GM19455 (cell line): ENCODE measurements around the gene SPOCK1.

Experiments
- ATAC-seq: cut with Tn5 transposase; IDR thresholded peaks from one replicate; pipeline ENCODE4 v1.9.1; 2021; ENCODE audit not compliant: unreplicated experiment

Gene SPOCK1

DNA sequence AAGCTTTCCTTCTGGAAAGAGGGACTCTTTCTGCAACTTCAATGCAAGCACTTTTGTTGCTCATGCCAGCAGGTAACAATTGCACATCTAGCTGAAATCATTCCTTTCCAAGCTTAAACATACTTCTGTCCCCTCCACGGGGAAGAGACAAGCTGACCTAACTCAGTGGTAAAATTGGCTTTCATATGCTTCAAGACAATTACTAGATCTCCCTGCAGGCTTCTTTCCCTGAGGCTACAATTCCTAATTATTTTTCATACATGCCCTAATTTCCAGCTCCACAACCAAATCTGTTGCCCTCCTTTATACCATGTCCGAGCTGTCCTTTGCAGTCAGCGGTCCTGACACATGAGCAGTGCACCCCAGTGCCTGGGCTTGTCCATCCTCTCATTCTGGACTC is 324.9 kb downstream of the SPOCK1 start:
- no peak for ATAC-seq

DNA sequence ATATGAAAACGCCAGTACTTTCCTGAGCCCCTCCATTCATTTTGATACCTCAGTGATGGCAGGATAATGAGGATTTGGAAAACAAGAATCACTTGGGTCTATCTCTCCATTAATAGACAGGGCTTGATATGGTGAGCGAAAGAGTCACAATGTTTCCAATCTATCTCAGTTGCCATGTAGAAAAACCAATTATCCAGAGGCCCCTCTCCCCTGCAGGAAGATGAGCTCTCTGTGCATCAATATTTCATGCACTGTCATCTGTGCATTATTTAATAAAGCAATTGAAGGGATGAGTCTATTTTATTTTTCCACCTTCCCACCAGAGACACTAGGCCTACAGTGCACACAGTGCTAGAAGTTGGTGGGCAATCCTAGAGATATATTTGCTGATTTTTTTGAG is 326.9 kb downstream of the SPOCK1 start:
- no peak for ATAC-seq

DNA sequence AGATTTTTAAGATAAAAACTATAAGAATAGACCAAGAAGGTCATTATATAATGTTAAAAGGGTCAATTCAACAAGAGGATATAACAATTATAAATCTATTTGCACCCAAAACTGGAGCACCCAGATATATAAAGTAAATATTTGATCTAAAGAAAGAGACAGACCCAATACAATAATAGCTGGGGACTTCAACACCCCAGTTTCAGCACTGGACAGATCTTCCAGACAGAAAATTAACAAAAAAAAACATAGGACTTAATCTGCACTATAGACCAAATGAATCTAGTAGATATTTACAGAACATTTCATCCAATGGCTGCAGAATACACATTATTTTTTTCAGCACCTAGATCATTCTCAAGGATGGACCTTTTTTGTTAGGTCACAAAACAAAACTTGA is 331.9 kb downstream of the SPOCK1 start:
- no peak for ATAC-seq

DNA sequence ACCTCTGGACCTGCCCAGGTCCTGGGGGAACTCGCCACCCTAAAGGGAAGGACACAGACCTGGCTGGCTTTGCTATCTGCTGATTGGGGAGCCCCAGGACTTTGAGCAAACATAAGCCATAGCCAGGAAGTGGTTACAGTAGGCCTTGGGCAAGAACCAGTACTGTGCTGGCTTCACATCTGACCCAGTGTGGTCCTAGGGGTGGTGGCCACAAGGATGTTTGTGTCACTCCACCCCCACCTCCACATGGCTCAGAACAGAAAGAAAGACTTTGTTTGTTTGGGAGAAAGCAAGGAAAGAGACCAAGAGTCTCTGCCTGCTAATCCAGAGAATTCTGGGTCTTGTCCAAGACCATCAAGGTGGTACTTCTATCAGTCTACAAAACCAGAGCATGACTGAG is 334.2 kb downstream of the SPOCK1 start:
- no peak for ATAC-seq

DNA sequence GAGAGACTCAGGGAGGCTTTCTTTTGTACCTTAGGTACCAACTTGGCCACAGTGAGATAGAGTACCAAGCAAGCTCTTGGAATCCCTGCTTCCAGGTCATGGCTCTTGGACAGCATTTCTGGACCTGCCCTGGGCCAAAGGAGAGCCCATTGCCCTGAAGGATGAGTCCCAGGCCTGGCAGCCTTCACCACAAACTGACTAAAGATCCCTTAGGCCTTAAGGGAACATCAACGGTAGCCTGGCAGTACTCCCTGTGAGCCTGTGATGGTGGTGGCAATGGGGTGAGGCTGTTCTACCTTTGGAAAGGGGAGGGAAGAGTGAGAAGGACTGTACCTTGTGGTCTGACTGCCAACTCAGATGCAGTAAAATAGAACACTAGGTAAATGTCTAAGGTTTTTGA is 334.6 kb downstream of the SPOCK1 start:
- ATAC-seq: no peak

DNA sequence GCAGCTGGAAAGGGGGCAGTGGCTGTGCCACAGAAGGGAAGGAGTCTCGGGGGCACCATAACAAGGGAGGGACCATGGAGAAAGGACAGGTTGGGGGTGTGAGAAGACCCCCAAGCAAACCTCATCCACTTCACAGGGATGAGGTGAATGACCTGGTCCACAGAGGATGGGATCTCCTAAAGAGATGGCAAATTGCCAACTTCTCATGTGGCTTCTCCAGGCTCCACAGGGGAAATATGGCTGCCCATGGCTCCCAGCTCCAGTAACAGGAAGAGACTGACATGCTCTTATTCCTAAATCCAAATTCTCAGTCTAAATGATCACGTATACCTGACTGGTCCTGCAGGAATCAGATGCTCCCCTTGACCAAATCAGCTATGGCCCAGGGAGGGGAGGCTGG is 340.4 kb downstream of the SPOCK1 start:
- ATAC-seq: no peak

DNA sequence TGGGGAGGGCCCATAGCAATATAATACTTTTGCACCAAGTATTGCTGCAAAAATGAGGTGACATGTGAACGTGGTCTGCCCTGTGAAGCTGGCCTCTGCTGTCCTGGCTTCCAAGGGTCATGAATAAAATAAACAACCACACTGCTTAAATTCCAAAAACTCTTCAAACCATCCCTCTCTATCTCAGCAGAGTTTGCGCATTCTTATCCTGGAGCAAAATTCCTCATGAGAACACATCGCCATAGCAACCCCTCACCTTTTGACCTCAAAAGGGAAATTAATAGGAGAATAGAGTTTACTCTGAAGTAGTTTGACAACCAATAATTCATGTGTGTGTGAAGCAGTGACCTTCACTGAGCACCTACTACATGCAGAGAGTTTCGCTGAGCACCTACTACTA is 342.9 kb downstream of the SPOCK1 start:
- ATAC-seq: no peak

DNA sequence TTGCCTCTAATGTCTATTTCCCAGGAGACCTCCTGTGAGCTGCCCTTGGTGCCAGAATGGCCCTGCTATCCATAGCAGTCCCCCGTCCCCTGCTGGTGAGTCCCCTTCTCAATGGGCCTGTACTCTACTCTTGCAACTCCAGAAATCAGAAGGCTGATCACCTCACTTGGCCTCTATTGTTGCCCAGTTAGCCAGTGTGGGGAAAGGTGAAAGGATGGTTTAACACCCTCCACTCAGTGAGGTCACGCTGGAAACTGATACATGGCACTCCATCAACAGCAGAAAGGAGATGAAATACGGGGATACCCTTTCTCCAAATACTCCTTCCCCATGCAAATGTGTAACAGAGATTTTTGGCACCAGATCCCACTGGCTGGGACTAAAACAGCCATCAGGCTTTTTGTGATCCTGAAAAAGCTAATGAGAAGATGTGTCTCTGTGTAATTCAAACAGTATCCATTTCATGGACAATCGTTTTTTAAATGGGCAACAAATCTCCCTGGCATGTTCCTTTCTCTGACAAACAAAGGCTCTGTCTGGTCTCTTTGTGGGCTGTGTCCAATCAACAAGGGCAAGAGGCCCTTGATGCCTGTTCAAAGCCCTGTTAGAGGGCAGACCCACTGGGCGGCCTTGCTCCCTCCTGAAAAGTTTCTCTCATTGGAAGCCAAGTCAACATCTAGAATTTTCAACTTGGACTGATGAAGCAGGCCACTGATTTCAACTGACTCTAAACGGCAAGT is 343.7 kb downstream of the SPOCK1 start:
- ATAC-seq: no peak

DNA sequence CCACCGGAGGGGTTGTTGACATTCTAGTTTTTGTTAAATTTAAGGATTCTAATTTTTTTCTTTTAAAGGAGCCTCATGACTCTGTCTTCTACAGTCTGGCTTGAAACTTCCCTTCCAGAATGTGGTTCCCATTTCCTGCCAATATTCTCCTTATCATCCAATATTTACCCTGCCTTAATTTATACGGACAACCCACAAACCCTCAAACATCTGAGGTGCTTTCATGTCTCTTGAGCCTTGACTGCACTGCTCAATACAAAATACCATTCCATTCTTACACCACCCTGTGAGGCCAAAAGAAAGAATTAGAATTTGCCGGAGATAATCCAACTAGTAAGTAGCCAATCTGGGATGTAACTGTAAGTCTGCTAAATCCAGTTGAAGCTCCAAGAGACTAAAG is 346.5 kb downstream of the SPOCK1 start:
- ATAC-seq: no peak

DNA sequence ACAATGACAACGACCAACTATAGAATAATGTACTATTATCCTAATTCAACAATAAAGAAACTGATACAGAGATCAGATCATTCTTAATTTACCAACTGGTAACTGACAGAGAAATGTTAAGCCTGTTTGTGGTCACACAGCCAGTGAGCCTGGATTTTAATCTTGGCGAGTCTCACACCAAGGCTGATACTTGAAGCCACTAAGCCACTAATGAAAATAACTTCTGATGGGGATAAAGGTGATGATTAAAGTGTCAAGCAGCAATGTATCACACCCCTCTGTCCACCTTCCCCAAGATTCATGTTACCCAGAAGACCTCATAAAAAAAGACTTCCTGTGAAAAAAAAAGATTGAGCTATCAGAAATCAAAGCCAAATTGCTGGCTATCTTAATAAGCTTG is 350.5 kb downstream of the SPOCK1 start:
- ATAC-seq: no peak

DNA sequence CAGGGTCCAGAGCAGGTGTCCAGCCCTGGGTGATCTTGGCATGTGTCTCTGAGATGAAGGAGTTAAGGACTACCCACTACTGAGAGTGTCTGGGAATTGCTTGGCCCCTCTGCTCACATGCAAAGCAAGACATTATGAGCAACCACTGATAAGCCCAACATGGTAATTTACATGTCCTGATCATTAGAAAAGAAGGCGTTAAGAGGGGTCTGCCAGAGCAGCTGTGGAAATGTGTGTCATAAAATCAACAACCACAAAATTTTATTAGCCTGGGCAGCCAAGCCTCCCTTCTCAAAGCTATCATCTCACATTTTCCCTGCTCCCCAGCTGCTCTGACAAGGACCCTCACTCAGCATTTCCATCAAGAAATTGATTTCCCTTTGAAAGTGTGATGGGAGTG is 351.0 kb downstream of the SPOCK1 start:
- ATAC-seq: no peak

DNA sequence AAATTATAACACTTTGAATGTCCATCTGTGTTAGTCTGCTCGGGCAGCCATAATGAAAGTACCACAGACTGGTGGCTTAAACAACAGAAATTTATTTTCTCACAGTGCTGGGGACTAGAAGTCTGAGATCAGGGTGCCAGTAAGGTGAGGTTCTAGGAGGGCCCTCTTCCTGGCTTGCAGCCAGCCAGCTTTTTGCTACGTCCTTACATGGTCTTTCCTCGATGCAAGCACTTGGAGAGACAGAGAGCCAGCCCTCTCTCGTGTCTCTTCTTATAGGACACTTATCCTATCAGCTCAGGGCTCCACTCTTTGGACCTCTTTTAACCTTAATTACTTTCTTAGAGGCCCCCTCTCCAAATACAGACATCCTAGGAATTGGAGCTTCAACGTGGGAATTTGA is 351.8 kb downstream of the SPOCK1 start:
- no peak for ATAC-seq

DNA sequence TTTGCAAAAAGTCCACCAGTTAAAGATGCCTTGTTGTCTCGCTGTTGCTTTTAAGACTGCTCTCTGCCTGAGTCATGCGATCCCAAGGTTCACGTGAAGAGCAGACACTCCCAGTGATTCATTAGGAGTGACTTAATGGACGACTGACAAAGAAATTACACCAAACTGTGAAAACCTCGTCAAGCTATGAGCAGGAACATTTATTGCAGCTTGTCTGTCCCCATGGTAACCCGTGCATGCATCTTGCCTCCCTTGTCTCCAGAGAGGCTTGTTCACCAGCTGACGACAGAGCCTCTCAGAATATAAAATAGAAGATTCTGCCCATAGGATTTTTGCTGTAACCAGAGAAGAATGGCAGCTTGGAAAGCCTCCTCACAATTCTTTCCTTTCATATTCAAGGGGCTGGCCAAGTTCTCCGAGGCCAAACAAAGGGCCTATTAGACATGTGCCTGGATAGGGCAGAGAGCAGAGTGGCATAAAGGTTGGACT is 352.7 kb downstream of the SPOCK1 start:
- no peak for ATAC-seq

DNA sequence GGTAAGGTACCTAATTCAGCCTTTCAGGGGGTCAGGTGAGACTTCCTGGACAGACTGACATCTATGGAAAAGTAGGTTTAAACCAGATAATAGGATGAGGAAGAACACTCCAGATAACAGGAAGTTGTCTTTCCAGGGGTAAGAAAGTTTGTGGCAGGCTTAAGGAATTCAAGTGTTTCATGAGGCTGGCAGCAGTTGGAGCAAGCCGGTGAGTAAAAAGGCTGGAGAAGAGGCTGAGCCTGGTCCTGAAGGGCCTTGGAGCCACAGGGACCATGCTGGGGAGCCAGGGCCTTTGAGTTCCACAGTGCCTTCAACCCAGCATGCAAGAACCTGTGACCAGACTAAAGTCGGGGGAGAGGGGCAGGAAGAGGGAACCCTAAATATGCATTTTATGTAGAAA is 353.4 kb downstream of the SPOCK1 start:
- no peak for ATAC-seq

DNA sequence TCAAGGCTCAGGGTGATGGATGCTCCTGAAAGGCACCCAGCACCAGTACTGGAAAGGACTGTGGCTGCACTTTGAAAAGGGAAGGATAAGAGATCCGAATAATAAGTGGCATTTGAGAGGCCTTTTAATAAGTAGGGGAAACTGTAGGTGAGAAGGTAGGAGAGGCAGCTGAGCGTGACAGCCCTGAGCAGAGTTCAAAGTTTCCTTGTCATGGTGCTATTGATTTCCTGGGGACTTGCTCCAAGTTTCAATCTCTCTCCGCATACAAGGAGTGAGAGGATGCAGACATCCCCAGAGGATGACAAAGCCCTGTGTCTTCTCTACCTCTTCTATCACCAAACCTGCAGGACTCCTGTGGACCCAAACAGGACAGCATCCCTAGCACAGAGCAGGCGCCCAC is 354.5 kb downstream of the SPOCK1 start:
- ATAC-seq: no peak

DNA sequence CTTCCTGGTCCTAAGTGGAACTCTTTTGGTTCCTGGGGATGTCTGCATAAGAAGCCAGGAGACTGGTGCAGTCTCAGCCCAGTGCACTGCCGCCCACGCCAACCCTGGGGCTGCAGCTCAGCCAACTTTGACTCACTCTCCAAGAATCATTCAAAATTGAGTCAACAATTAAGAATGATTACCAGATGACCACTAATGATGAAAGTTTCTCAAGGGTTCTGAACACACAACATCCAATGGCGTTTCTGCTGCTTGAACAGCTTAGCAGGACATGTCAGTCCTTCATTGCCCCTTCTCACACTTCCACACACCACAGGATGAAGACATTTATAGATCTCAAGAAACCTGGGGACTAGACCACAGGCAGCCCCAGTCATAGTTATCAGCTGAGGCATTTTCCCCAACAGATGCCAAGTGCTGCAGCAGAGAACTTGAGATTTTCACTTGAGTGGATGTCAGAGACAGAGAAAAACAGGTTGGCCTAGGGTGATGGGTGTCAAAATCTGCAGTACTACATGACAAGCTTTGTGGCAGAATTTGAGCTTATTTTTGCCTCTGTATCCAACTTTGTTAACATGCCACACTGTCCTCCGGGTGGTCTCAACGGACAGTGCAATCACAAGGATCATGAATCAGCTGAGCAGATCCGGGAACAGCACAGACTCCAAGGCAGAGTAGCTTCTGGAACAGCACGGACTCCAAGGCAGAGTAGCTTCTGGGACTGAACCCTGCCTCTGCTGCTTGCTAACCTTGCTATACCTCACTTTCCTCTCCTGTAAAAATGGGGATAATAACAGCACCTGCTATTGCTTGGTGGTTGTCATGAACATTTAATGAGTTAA is 356.1 kb downstream of the SPOCK1 start:
- no peak for ATAC-seq

DNA sequence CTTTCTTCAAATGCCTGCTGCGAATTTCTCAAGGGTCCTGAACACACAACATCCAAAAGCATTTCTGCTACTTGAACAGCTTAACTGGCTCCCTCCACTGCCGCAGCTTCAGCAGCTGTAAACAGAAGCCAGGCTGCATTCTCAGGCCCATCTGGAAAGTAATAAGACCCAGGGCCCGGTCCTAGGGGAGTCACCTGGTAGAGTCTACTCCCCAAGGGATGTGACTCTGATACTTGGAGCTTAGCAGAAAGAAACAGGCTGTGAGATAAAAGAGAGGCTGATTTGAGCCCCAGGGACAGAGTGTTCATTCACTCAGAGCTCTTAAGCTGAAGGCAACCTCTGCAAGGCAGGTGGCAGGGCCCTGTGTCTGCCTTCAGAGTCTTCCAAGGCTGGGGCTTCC is 356.8 kb downstream of the SPOCK1 start:
- no peak for ATAC-seq

DNA sequence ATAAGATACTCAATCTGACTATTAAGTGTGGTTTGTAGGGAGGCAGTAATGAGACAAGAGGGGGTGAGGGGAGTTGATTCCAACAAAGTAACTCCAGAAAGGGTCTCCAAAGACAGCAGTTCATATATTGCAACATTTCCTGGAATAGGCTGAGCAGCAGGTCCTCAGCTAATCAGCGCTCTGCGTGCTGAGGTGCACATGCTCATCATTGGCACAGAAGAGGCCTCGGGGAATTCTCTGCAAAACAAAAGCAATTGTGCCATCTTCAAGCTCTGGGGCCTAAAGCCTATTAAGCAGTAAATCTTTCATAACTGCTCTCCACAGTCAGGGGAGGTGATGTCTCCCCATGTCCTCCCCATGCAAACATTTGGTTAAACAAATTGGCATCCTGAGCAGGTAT is 357.3 kb downstream of the SPOCK1 start:
- ATAC-seq: no peak

DNA sequence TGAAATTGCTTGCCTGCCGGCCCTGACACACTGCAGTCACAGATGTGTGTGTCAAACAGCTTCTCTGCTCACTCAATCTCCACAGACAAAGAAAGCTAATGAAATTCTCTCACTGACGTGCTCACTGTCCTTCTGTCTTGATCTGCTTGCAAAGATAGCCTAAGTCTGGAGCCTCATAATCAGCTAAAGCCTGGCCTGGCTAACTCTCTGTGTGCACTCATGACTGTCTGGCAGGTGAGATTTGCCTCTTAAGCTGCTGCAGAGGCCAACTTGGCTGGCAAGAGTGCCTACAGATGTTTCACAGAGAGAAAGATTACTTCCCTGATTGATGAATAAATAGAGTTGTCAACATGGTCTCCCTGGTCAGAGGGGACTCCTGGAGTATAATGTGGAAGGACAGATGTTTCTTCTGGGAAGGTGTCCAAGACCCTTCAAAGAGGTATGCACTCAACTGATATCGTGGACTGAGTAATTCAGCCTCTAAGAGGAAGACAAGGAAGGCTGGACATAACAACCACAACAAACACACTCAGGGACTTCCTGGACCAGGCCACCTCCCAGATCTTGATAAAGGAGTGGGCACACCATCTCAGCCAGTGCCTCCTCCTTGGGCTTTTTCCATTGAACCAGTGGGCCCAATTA is 362.0 kb downstream of the SPOCK1 start:
- ATAC-seq: no peak

DNA sequence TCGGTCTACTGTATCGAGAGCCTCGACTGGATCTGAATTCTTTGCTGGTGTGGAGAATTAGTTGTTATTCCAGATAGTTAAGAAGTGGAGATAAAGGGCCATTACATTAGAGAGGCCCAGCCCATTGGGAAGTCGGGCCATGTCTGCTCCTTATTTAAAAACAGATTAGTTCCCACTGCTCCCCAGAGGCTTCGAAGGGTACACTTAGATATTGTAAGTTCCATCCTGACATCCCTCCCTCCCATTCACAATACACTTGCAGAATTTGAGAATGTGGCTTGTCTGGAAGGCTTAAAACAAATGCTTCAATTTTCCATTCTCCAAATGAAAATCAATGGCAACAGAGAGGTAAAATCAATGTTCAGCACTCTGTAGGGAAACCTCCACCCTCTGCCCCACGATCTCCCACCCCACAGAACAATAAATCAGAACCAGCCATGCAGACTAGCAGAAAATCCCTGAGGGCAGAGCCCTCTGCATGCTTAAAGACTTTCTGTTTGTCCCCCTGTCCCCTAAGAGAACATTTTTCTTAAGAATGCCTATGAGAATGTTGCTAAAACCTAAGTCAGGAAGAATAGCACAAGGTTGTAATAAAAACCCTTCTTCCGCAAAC is 364.1 kb downstream of the SPOCK1 start:
- no peak for ATAC-seq

DNA sequence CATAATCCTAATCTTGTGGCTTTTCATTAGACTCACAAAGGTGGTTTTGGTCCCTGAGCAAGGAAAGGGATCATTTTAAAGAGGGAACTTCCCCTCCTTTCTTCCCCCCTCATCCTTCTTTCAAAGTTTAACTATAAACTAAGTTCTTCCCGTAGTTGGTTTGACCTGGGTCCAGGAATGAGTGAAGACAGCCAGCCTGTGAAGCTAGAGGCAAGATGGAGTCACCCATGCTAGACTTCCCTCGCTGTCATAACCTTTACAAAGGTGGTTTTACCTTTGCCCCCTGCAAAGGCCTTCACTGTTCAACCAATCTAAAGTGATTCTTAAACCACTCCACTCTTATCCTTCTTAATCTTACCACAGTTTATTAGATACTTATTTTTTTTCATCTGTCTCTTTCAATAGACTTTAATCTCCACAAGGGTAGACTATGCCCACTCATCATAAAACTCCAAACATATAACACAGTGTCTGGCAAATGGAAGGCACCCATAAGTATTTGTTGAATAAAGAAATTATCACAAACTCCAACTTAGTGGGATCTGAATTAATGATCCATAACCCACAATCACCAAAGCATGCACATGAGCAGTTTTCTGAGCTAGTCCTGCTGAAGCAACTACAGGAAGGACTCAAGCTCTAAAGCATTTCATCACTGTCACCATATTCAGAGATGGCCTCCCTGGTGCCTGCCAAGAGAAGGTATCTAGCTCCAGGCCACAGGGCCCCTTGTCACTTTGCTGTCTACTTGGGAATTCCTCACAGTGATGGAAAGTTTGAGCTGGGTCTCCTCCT is 369.0 kb downstream of the SPOCK1 start:
- no peak for ATAC-seq
